ENCODE results near the gene GM2A. TPM values are rescaled to one million over a fixed set of nuclear protein-coding genes. Genes with fewer than 3 reads are reported as not detected.

Gene GM2A
- polyA plus RNA-seq, 1 donor from 2014 or later, result 0.40 TPM

- Histone ChIP-seq H3K36me3 (ENCODE audit: insufficient read depth, low read length) (no peaks in the 10 kb centered on the region), H3K27me3 (ENCODE audit: insufficient read depth, low read depth, low read length) (no peaks in the 10 kb centered on the region), H3K9me2 (ENCODE audit: insufficient read depth, low read length) (no peaks in the 10 kb centered on the region), H3F3A (ENCODE audit: insufficient read depth, low read length, poor library complexity, severe bottlenecking) (no peaks in the 10 kb centered on the region), H3K9me3 (ENCODE audit: low read length) (no peaks in the 10 kb centered on the region), H2AFZ (ENCODE audit: low read depth, low read length) (no peak overlapping the region), H4K20me1 (ENCODE audit: insufficient read depth) (no peaks in the 10 kb centered on the region), H3K4me2 (ENCODE audit: low read length) (no peak overlapping the region), H3K27ac (ENCODE audit: low read length) (no peak overlapping the region), H3K79me2 (replicated peaks; ENCODE audit: insufficient read depth, low read length) (no peaks in the 10 kb centered on the region), H3K4me3 (ENCODE audit: low read length) (no peak overlapping the region), H3K9ac (ENCODE audit: low read length) (no peak overlapping the region)
- no peak for TF ChIP-seq POLR2AphosphoS5 (IDR thresholded peaks at IDR 0.05)
Measured at GRCh38 chr5:151240924-151241635, 11.9 kb upstream of the GM2A start.

GRCh38 chr5:151243127-151243526 is 9.9 kb upstream of the GM2A start:
- Histone ChIP-seq H2AFZ (ENCODE audit: low read depth, low read length) (no peak overlapping the region), H3K36me3 (ENCODE audit: insufficient read depth, low read length) (no peaks in the 10 kb centered on the region), H3K27ac (ENCODE audit: low read length) (no peak overlapping the region), H3K9me3 (ENCODE audit: low read length) (no peaks in the 10 kb centered on the region), H3K9ac (ENCODE audit: low read length) (no peak overlapping the region), H3F3A (ENCODE audit: insufficient read depth, low read length, poor library complexity, severe bottlenecking) (no peaks in the 10 kb centered on the region), H3K4me3 (ENCODE audit: low read length) (no peak overlapping the region), H3K9me2 (ENCODE audit: insufficient read depth, low read length) (no peaks in the 10 kb centered on the region), H3K27me3 (ENCODE audit: insufficient read depth, low read depth, low read length) (no peaks in the 10 kb centered on the region), H3K4me2 (ENCODE audit: low read length) (no peak overlapping the region), H4K20me1 (ENCODE audit: insufficient read depth) (no peaks in the 10 kb centered on the region), H3K79me2 (replicated peaks; ENCODE audit: insufficient read depth, low read length) (no peaks in the 10 kb centered on the region)
- TF ChIP-seq SMC3 (conservative IDR thresholded peaks at IDR 0.05; ENCODE audit: poor library complexity), result no peak
- TF ChIP-seq, protein P1, sequence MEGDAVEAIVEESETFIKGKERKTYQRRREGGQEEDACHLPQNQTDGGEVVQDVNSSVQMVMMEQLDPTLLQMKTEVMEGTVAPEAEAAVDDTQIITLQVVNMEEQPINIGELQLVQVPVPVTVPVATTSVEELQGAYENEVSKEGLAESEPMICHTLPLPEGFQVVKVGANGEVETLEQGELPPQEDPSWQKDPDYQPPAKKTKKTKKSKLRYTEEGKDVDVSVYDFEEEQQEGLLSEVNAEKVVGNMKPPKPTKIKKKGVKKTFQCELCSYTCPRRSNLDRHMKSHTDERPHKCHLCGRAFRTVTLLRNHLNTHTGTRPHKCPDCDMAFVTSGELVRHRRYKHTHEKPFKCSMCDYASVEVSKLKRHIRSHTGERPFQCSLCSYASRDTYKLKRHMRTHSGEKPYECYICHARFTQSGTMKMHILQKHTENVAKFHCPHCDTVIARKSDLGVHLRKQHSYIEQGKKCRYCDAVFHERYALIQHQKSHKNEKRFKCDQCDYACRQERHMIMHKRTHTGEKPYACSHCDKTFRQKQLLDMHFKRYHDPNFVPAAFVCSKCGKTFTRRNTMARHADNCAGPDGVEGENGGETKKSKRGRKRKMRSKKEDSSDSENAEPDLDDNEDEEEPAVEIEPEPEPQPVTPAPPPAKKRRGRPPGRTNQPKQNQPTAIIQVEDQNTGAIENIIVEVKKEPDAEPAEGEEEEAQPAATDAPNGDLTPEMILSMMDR (IDR thresholded peaks at IDR 0.05; ENCODE audit: poor library complexity, severe bottlenecking), result no peak
- TF ChIP-seq TAF1 (IDR thresholded peaks at IDR 0.05; ENCODE audit: low read depth), result no peak
- no peak for TF ChIP-seq REST (IDR thresholded peaks at IDR 0.05; ENCODE audit: borderline replicate concordance)
- TF ChIP-seq EZH2 (IDR thresholded peaks at IDR 0.05; ENCODE audit: borderline replicate concordance, insufficient read depth, low read length, poor library complexity, severe bottlenecking), result no peak
- TF ChIP-seq RAD21 (conservative IDR thresholded peaks at IDR 0.05), result no peak
- no peak for TF ChIP-seq POLR2AphosphoS5 (IDR thresholded peaks at IDR 0.05)
- no peak for TF ChIP-seq EP300 (conservative IDR thresholded peaks at IDR 0.05; ENCODE audit: poor library complexity, severe bottlenecking)
- no peak for TF ChIP-seq MXI1 (conservative IDR thresholded peaks at IDR 0.05; ENCODE audit: poor library complexity, severe bottlenecking)
